Islet precursor cell (in vitro differentiated cells): ENCODE results near the gene DCST2.

Experiments
- DNase-seq: peaks from one replicate; pipeline ENCODE4 v3.0.0-alpha.2; 2018

Gene DCST2

GRCh38 chr1:154973344-154974101 is 60.1 kb downstream of the DCST2 start:
- DNase-seq, result peak; percentile 99

GRCh38 chr1:154972517-154973343 is 60.9 kb downstream of the DCST2 start:
- DNase-seq, result peak; percentile 99

GRCh38 chr1:154972213-154972516 is 61.4 kb downstream of the DCST2 start:
- DNase-seq, result no peak

- no peak for DNase-seq
Observed at GRCh38 chr1:154971341-154971998, 62.1 kb downstream of the DCST2 start.

GRCh38 chr1:154970631-154971340 is 62.8 kb downstream of the DCST2 start, which contains the start of gene SHC1:
Gene SHC1 (minus strand): TSS chr1:154970747. CDS start chr1:154970526, 221 bp downstream.
- DNase-seq, result peak; percentile 97

GRCh38 chr1:154969860-154970452 is 63.6 kb downstream of the DCST2 start:
- no peak for DNase-seq

- no peak for DNase-seq
Observed at GRCh38 chr1:154969246-154969645, 64.3 kb downstream of the DCST2 start.

- DNase-seq, result no peak
Observed at GRCh38 chr1:154968731-154969130, 64.8 kb downstream of the DCST2 start.
